HG03039 (cell line): ENCODE measurements around the gene OR6K3.
"Not testable (repeated sequence)": the region's sequence is repeated elsewhere in the genome, so short reads cannot be mapped to it uniquely, and the experiment has no call there.

Source experiments
- ATAC-seq: cut with Tn5 transposase; IDR thresholded peaks from one replicate; pipeline ENCODE4 v1.9.1; 2021; ENCODE audit warnings: mild to moderate bottlenecking, moderate library complexity; ENCODE audit not compliant: unreplicated experiment

OR6K3 gene

DNA sequence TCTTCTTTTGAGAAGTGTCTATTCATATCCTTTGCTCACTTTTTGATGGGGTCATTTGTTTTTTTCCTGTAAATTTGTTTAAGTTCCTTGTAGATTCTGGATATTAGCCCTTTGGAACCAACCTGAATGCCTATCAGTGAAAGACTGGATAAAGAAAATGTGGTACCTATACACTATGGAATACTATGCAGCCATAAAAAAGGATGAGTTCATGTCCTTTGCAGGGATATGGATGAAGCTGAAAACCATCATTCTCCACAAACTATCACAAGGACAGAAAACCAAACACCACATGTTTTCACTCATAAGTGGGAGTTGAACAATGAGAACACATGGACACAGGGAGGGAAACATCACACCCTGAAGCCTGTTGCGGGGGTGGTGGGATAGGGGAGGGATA lies 32.2 kb downstream of the OR6K3 start:
- ATAC-seq, result not testable (repeated sequence)

- ATAC-seq, result no peak
Observed at GRCh38 chr1:158687037-158687436, 33.5 kb downstream of the OR6K3 start.

- ATAC-seq, result no peak
Observed at GRCh38 chr1:158686111-158687009, 34.2 kb downstream of the OR6K3 start, which contains the start of gene SPTA1. TSS of gene SPTA1 (minus strand) at chr1:158686715. CDS start at chr1:158686517, 198 bp downstream.

GRCh38 chr1:158685085-158685484 lies 35.4 kb downstream of the OR6K3 start:
- ATAC-seq, result no peak

GRCh38 chr1:158681606-158682005 lies 38.9 kb downstream of the OR6K3 start:
- ATAC-seq, result no peak

DNA sequence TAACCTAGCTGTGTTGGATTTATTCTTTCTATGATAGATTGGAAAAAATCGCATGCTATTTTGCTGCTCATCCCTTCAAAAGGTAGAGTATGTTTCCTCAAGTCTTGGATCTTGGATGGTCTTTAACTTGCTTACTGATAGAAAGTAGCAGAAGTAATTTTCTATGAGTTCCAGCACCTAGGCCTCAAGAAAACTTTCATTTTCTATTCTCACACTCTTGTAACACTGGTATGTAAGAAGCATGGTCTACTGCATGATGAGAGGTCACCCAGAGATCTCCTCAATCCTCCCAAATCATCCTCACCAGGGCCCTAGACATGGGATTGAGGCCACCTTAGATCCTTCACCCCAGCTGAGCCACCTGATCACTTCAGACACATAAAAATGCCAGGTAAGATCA lies 41.2 kb downstream of the OR6K3 start:
- ATAC-seq, result no peak

GRCh38 chr1:158675563-158676323 lies 44.8 kb downstream of the OR6K3 start:
- ATAC-seq, result no peak

DNA sequence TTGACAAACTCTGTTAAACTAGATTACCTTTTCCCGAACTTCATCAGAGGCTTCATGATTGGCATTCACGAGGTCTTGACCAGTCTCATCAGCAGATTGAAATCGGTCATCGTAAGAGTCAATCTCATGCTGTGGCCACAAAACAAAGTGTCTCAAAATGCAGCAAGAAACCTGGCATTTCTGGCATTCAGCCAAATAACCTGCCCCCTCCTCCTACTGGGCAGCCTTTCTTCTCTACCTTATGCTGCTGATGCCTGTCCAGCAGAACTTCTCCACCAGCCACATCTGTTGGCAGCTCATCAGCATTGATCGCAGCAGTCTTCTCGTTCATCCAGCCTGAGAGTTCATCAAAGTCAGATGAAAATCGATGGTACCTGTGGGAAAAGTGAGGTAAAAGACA lies 46.2 kb downstream of the OR6K3 start:
- no peak for ATAC-seq
